LHCN-M2 (cell line): ENCODE data around the gene SHANK2. TPM values are rescaled to one million over a fixed set of nuclear protein-coding genes. Genes with fewer than 3 reads are reported as not detected.

ENCODE experiments used
- DNase-seq: peaks from one replicate; pipeline ENCODE4 v3.0.0-alpha.2; 2012; ENCODE audit warnings: low read depth
- total RNA-seq: library from RNA; depleted of rRNA; stranded (reverse); fragments of >200 nt; gene quantifications from 2 replicates; pipeline ENCODE4 v1.2.3, GENCODE V29; 2014

The SHANK2 gene
- total RNA-seq, 1 experiment from 2014 or later = 2.6 TPM

- peak; percentile 41 for DNase-seq
These were observed 17.5 kb upstream of the SHANK2 start for GRCh38 chr11:71269603-71270511.

GRCh38 chr11:71268706-71269321 is 16.4 kb upstream of the SHANK2 start:
- no peak for DNase-seq

- no peak for DNase-seq
These were observed 15.5 kb upstream of the SHANK2 start for GRCh38 chr11:71267807-71268421.

- no peak for DNase-seq
These were observed 13.9 kb upstream of the SHANK2 start for GRCh38 chr11:71266114-71266833.

- no peak for DNase-seq
These were observed 13.2 kb upstream of the SHANK2 start for GRCh38 chr11:71265559-71266092.

GRCh38 chr11:71263386-71263785 is 11.0 kb upstream of the SHANK2 start:
- DNase-seq = peak; percentile 13

GRCh38 chr11:71255800-71256479 is 3.6 kb upstream of the SHANK2 start:
- no peak for DNase-seq

GRCh38 chr11:71255323-71255722 is 2.9 kb upstream of the SHANK2 start:
- no peak for DNase-seq

- no peak for DNase-seq
These were observed 1.4 kb upstream of the SHANK2 start for GRCh38 chr11:71253794-71254193.

- DNase-seq = peak; percentile 38
These were observed 673 bp upstream of the SHANK2 start for GRCh38 chr11:71252770-71253730.

GRCh38 chr11:71251761-71252268 is 562 bp downstream of the SHANK2 start:
- DNase-seq = peak; percentile 30

GRCh38 chr11:71251151-71251721 is 1.1 kb downstream of the SHANK2 start:
- peak; percentile 6 for DNase-seq

GRCh38 chr11:71250523-71251150 is 1.7 kb downstream of the SHANK2 start:
- no peak for DNase-seq

- DNase-seq = no peak
These were observed 3.1 kb downstream of the SHANK2 start for GRCh38 chr11:71249301-71249700.

GRCh38 chr11:71248656-71249055 is 3.7 kb downstream of the SHANK2 start:
- DNase-seq = no peak

GRCh38 chr11:71248251-71248570 is 4.2 kb downstream of the SHANK2 start:
- DNase-seq = no peak

- DNase-seq = no peak
These were observed 4.7 kb downstream of the SHANK2 start for GRCh38 chr11:71247551-71248250.

GRCh38 chr11:71246559-71246958 is 5.8 kb downstream of the SHANK2 start:
- DNase-seq = no peak
